Thyroid gland (tissue), 4 donors: ENCODE measurements around the gene PRRT2. TPM values are rescaled to one million over a fixed set of nuclear protein-coding genes. Genes with fewer than 3 reads are reported as not detected.

Experiments
- DNase-seq, 2 donors: peaks; one replicate each; pipeline ENCODE4 v3.0.0-alpha.2; 2019
- H3K27ac ChIP-seq, 3 donors: fragments of 200-600 bp; sonication (generic); 1 replicate in 2 of 3; 2 replicates in 1 of 3; pipeline ENCODE4 v1.5.1; 2016 to 2019; ENCODE audit warnings: mild to moderate bottlenecking in 1 of 3, moderate library complexity in 1 of 3
- H3K27me3 ChIP-seq: fragments of 200-600 bp; sonication (generic); one replicate; pipeline ENCODE4 v1.5.1; 2019
- H3K36me3 ChIP-seq, 2 donors: fragments of 200-600 bp; sonication (generic); one replicate each; pipeline ENCODE4 v1.5.1; 2016 to 2019
- H3K4me1 ChIP-seq, 2 donors: fragments of 200-600 bp; sonication (generic); one replicate each; pipeline ENCODE4 v1.5.1; 2017 to 2019
- H3K4me3 ChIP-seq, 3 donors: fragments of 200-600 bp; sonication (generic); replicated peaks in 1 of 3; 1 replicate in 2 of 3; 2 replicates in 1 of 3; pipeline ENCODE4 v1.5.1; 2016; ENCODE audit warnings: mild to moderate bottlenecking in 1 of 3
- H3K9me3 ChIP-seq: fragments of 200-600 bp; sonication (generic); one replicate; pipeline ENCODE4 v1.5.1; 2017
- CTCF ChIP-seq, 6 experiments: fragments of 200-600 bp in 3 of 6; fragments of 450-650 bp in 3 of 6; sonication (generic) in 3 of 6; IDR thresholded peaks; one replicate each; pipeline ENCODE4 v1.5.1; 2016 to 2019; ENCODE audit warnings: antibody characterized with exemption in 6 of 6, mild to moderate bottlenecking in 2 of 6, inconsistent platforms in 1 of 6, moderate library complexity in 1 of 6
- POLR2A ChIP-seq, 2 donors: fragments of 450-650 bp; IDR thresholded peaks; one replicate each; pipeline ENCODE4 v1.6.1; 2017; ENCODE audit warnings: antibody characterized with exemption in 2 of 2, mild to moderate bottlenecking in 2 of 2, moderate library complexity in 1 of 2
- WGBS, 2 donors: methylation state at CpG; one replicate each; pipeline ENCODE4 v1.1.5; 2017; 5-methylcytosine and 5-hydroxymethylcytosine counted together
- intact Hi-C: fragments of 100-400 bp; cut with DNase I; formaldehyde crosslinking; loops from one replicate; pipeline ENCODE4 v1.15.1; 2023
- total RNA-seq, 4 donors: library from RNA; depleted of rRNA; stranded (reverse); fragments of >200 nt; gene quantifications; one replicate each; pipeline ENCODE4 v1.2.3, GENCODE V29; 2016

Gene PRRT2
- total RNA-seq, 4 donors from 2014 or later: 0.89 to 4.0 (median 2.4) TPM

DNA sequence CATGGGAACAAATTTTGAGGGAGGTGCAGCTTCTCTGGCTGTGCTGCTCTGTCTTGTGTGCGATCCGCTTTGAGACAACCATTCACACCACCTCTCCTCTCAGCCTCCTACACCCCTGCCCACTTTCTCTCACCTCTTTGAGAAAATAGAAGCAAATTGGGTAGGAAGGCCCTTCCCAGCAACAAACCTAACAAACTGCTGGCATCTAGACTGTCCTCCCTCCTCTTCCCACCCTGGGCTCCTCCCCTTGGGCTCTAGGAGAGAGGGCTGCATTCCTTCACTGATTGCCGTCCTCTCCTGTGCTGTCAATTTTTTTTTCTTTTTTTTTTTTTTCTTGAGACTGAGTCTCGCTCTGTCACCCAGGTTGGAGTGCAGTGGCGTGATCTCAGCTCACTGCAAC is 37.5 kb downstream of the PRRT2 start:
- intact Hi-C loops: no loop called here
- 37 to 41% methylated on average over 5 of the region's 5 CpGs for WGBS, 2 donors
- peaks cover 21 to 31% of the 10 kb centered on the region in 2 donors for H3K36me3 ChIP-seq
- peaks cover 0 to 8% of the 10 kb centered on the region in 2 donors for H3K4me1 ChIP-seq
- no peaks in the 10 kb centered on the region for H3K9me3 ChIP-seq
- H3K27ac ChIP-seq: no peak overlapping the region
- no peak overlapping the region for H3K4me3 ChIP-seq
- DNase-seq: peak; percentile 68 to 71
- TF ChIP-seq POLR2A (IDR thresholded peaks at IDR 0.05) (no peak), CTCF (IDR thresholded peaks at IDR 0.05) (no peak)
- no peaks in the 10 kb centered on the region for H3K27me3 ChIP-seq

- intact Hi-C loops: no loop called here
- H3K9me3 ChIP-seq: no peaks in the 10 kb centered on the region
- TF ChIP-seq POLR2A (IDR thresholded peaks at IDR 0.05) (no peak), CTCF (IDR thresholded peaks at IDR 0.05) (no peak)
- peaks cover 0 to 8% of the 10 kb centered on the region in 2 donors for H3K4me1 ChIP-seq
- 87 to 97% methylated on average over 3 of the region's 3 CpGs for WGBS, 2 donors
- DNase-seq: no peak
- H3K36me3 ChIP-seq: peaks cover 12 to 16% of the 10 kb centered on the region in 2 donors
- no peak overlapping the region for H3K4me3 ChIP-seq
- H3K27me3 ChIP-seq: no peaks in the 10 kb centered on the region
- H3K27ac ChIP-seq: no peak overlapping the region
Measured at GRCh38 chr16:29850998-29851397, 39.0 kb downstream of the PRRT2 start.

DNA sequence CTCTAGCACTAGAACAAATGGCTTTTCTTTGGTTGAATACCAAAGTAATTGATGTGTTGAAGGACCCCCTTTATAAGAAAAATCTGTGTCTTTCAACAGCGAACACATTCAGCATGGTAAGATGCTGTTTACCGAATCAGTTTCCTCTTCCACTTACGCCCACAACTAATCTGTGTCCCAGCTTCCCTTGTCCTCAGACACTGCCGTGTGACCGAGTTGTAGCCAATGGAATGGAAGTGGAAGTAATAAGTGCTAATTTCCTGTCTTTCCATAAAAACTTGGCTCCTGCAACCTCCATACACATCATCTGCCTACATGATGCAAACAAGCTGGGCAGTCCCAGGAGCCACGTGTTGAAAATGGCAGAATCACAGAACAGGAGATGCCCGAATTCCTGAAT is 40.7 kb downstream of the PRRT2 start:
- DNase-seq: no peak
- WGBS, 2 donors: 52 to 55% methylated on average over 7 of the region's 7 CpGs
- Histone ChIP-seq H3K4me3 (no peak overlapping the region), H3K36me3 (peaks cover 2% of the 10 kb centered on the region in 2 donors), H3K27me3 (no peaks in the 10 kb centered on the region), H3K4me1 (peaks cover 0 to 8% of the 10 kb centered on the region in 2 donors), H3K27ac (no peak overlapping the region), H3K9me3 (no peaks in the 10 kb centered on the region)
- no peak for TF ChIP-seq POLR2A (IDR thresholded peaks at IDR 0.05)
- intact Hi-C loops: no loop called here

GRCh38 chr16:29854520-29855100 is 42.6 kb downstream of the PRRT2 start:
- no peak for TF ChIP-seq CTCF (IDR thresholded peaks at IDR 0.05)
- TF ChIP-seq POLR2A (IDR thresholded peaks at IDR 0.05): no peak
- no peak for DNase-seq
- 74 to 79% methylated on average over 5 of the region's 5 CpGs for WGBS, 2 donors
- intact Hi-C loops: no loop called here
- Histone ChIP-seq H3K36me3 (peaks cover 9 to 10% of the 10 kb centered on the region in 2 donors), H3K27ac (no peak overlapping the region), H3K27me3 (no peaks in the 10 kb centered on the region), H3K4me1 (no peaks in the 10 kb centered on the region), H3K4me3 (no peak overlapping the region), H3K9me3 (no peaks in the 10 kb centered on the region)

GRCh38 chr16:29857133-29857760 is 45.3 kb downstream of the PRRT2 start:
- no peak overlapping the region for H3K4me3 ChIP-seq
- peaks cover 21 to 27% of the 10 kb centered on the region in 2 donors for H3K36me3 ChIP-seq
- 68 to 69% methylated on average over 7 of the region's 7 CpGs for WGBS, 2 donors
- no peak for DNase-seq
- no peaks in the 10 kb centered on the region for H3K27me3 ChIP-seq
- peaks cover 11 to 12% of the 10 kb centered on the region in 2 donors for H3K4me1 ChIP-seq
- intact Hi-C loops: no loop called here
- TF ChIP-seq CTCF (IDR thresholded peaks at IDR 0.05) (no peak), POLR2A (IDR thresholded peaks at IDR 0.05) (no peak)
- no peak overlapping the region for H3K27ac ChIP-seq
- no peaks in the 10 kb centered on the region for H3K9me3 ChIP-seq
